ENCODE data around the gene SLC9C1.

The SLC9C1 gene

GRCh38 chr3:112114576-112115160, 179.3 kb downstream of the SLC9C1 start:
- no peak for DNase-seq (ENCODE audit: low read depth in 2 of 2)

- DNase-seq (ENCODE audit: low read depth in 2 of 2), result peak; percentile 24 to 27
These were observed 182.1 kb downstream of the SLC9C1 start for GRCh38 chr3:112111785-112112402.

DNA sequence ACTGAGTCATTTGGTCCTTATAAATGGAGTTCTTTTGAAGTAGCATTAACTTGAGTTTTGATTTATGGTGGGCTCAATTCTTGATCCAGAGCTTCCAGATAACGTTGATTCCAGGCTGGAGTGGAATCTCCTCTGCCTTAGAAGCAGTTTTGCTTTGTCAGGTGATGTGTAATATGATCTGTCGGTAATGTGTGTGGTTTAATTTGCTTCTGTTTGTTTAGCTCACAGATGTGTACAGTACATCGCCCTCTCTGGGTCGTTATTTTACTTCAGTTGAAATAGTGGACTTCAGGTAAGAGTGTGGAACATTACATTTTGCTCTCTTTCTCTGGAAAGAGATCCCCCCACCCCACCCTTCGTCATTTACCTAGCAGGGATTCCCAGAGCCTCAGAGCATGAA, 184.7 kb downstream of the SLC9C1 start:
- no peak for DNase-seq (ENCODE audit: low read depth in 2 of 2)

- DNase-seq (ENCODE audit: low read depth in 2 of 2), result no peak
These were observed 189.2 kb downstream of the SLC9C1 start for GRCh38 chr3:112104774-112105173.

- DNase-seq (ENCODE audit: low read depth in 2 of 2), result no peak
These were observed 192.1 kb downstream of the SLC9C1 start for GRCh38 chr3:112101916-112102315.

DNA sequence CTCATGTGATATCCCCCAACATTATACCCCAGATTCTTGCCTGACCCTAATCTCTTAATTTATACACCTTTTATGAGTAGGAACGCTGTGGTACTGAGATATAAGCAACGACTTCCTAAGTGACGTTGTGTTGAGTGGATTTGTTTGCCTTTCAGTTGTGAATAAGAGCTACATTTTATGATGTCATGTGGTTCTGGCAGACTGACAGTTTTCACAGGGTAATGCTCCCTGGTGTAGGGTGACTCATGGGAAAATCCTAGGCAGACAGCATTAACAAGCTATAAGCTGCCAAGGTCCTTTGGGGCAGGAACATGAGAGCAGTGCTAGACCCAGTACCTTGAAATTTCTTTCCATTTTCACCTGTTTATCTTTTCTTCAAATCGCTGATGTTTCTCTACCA, 196.6 kb downstream of the SLC9C1 start:
- DNase-seq (ENCODE audit: low read depth in 2 of 2), result no peak

DNA sequence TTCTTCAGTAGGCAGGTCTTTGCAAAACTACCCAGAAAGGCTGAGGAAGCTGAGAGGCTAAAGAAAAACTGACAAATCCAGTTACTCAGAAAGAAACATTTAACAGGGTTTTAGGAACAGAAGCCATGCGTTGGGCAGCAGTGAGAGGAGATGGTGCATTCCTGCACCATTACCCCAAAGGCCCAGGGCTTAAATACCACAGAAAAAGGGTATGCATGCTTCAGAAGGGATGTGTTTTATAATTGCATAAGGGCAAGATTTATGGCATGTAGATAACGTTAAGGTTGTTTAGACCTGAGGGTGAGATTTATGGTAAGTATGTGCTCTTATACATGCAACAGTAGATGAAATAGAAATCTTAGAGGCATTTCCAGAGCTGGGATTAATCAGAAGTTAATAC, 197.8 kb downstream of the SLC9C1 start:
- no peak for DNase-seq (ENCODE audit: low read depth in 2 of 2)

DNA sequence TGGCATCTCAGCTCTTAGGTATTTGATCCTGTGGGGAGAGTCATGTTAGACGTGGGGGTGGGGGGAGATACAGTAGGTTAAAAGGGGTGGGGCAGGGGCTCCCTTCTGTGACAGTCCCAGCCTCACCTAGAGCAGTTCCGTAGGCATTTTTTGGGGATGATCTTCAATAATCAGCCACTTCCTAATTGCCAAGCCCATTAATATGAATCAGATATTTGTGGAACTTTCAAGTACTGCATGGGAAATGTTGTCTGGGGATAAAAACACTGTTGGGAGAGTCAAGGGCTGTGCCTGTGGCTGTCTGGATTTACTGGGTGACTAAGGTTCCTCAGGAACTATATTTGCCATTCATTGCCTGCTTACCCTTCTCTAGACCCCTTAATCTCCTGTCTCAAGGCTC, 198.3 kb downstream of the SLC9C1 start:
- DNase-seq (ENCODE audit: low read depth in 2 of 2), result no peak

DNA sequence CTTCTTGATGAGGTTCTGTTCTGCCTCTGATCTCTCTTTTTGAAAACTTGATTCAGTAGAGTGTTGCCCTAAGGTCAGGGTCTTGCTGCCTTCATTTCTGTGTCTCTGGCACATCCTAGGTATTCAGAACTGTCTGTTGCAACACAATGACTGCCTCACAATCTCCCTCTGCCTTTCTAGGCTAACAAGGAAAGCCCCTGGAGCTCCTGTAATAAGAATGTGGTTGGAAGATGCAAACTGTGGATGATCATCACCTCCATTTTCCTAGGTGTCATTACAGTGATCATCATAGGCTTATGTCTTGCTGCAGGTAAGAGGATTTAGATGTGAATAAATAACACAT, 200.9 kb downstream of the SLC9C1 start:
- no peak for DNase-seq (ENCODE audit: low read depth in 2 of 2)

- no peak for DNase-seq (ENCODE audit: low read depth in 2 of 2)
These were observed 201.4 kb downstream of the SLC9C1 start for GRCh38 chr3:112092496-112093179.

- no peak for DNase-seq (ENCODE audit: low read depth in 2 of 2)
These were observed 203.0 kb downstream of the SLC9C1 start for GRCh38 chr3:112090887-112091586.
